Measurements from ENCODE around the gene DNAJC7. TPM values are rescaled to one million over a fixed set of nuclear protein-coding genes. Genes with fewer than 3 reads are reported as not detected.

Gene DNAJC7
- polyA plus RNA-seq, 1 of the 3 experiments (the other 2 are of a cell fraction), result 38.8 TPM

DNA sequence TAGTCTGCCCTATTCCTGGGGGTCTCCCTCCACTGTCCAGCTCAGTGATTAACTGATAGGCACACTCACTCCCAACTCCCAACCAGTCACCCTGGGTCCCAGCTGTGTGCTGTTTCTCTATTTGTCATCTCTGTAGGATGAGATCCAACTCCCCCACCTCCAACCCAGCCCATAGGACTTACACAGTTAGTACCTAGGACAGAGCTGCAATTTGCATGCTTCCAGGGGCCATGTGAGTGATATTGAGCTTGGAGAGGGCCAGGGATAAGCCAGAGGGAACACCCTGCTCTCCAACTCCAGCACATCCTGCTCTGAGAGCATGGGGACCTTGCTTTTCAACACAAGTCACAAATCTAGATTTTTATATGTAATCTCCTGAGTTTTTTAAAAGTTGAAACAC, 24.4 kb upstream of the DNAJC7 start:
- Histone ChIP-seq H4K20me1 (ENCODE audit: insufficient read depth) (no peaks in the 10 kb centered on the region), H3K27ac (ENCODE audit: low read depth in 2 of 2, low read length in 1 of 2) (no peak overlapping the region), H3K4me2 (no peak overlapping the region), H3F3A (replicated peaks; ENCODE audit: insufficient read depth) (no peaks in the 10 kb centered on the region), H3K4me3 (ENCODE audit: low read depth in 2 of 2, low read length in 1 of 2) (no peak overlapping the region), H3K4me1 (ENCODE audit: control insufficient read depth in 1 of 2, insufficient read depth in 2 of 2, low read depth in 1 of 2, low read length in 1 of 2) (no peaks in the 10 kb centered on the region), H3K9me2 (no peaks in the 10 kb centered on the region), H3K9ac (no peak overlapping the region), H2AFZ (ENCODE audit: low read depth) (no peak overlapping the region), H3K27me3 (ENCODE audit: insufficient read depth) (no peaks in the 10 kb centered on the region), H3K36me3 (replicated peaks in 1 of 2; ENCODE audit: control insufficient read depth in 1 of 2, insufficient read depth in 2 of 2, low read length in 1 of 2) (no peaks in the 10 kb centered on the region), H3K9me3 (no peaks in the 10 kb centered on the region), H3K79me2 (ENCODE audit: insufficient read depth) (no peaks in the 10 kb centered on the region)
- no peak for DNase-seq
- no peak for TF ChIP-seq RFX5 (IDR thresholded peaks at IDR 0.05; ENCODE audit: low read length)
- TF ChIP-seq, protein P1, sequence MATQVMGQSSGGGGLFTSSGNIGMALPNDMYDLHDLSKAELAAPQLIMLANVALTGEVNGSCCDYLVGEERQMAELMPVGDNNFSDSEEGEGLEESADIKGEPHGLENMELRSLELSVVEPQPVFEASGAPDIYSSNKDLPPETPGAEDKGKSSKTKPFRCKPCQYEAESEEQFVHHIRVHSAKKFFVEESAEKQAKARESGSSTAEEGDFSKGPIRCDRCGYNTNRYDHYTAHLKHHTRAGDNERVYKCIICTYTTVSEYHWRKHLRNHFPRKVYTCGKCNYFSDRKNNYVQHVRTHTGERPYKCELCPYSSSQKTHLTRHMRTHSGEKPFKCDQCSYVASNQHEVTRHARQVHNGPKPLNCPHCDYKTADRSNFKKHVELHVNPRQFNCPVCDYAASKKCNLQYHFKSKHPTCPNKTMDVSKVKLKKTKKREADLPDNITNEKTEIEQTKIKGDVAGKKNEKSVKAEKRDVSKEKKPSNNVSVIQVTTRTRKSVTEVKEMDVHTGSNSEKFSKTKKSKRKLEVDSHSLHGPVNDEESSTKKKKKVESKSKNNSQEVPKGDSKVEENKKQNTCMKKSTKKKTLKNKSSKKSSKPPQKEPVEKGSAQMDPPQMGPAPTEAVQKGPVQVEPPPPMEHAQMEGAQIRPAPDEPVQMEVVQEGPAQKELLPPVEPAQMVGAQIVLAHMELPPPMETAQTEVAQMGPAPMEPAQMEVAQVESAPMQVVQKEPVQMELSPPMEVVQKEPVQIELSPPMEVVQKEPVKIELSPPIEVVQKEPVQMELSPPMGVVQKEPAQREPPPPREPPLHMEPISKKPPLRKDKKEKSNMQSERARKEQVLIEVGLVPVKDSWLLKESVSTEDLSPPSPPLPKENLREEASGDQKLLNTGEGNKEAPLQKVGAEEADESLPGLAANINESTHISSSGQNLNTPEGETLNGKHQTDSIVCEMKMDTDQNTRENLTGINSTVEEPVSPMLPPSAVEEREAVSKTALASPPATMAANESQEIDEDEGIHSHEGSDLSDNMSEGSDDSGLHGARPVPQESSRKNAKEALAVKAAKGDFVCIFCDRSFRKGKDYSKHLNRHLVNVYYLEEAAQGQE (IDR thresholded peaks at IDR 0.05; ENCODE audit: low read depth, low read length), result 0 out of 2 replicates have a peak, but pooled peaks have one; percentile 53
- POLR2A ChIA-PET, result interaction anchor here (1.6 kb wide), 1 partner anchor 24 kb away, joined by 4 read pairs; the partner anchor contains the start of gene DNAJC7
- CTCF ChIA-PET, result interaction anchor here (0.6 to 5.8 kb wide), 7 partner anchors 10 to 782 kb away, joined by 3 to 34 read pairs (median 3); partner anchors contain the start of genes BECN1 and C17orf113

DNA sequence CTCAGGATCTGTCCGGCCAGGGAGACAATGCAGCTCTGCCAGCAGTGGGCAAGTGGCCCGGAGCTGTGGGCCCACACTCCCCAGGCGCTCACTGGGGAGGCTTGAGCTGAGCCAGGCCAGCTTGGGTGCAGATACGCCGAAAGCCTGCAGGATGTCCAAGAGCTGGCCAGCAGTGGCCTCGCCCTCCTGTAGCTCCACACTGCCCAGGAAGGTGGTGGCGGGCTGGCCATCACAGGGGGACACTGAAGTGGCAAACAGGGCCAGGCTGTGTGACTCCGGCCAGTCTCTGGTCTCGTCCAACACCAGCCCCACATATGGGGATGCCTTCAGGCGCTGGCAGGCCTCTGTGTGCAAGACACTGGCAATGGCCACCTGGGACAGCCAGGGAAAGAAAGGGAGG, 23.6 kb upstream of the DNAJC7 start:
- CTCF ChIA-PET, result interaction anchor here (0.8 to 5.8 kb wide), 8 partner anchors 10 to 75 kb away, joined by 3 to 34 read pairs (median 3); partner anchors contain the start of gene C17orf113
- no peak for TF ChIP-seq NFIC (IDR thresholded peaks at IDR 0.05; ENCODE audit: borderline replicate concordance)
- TF ChIP-seq CTCF (IDR thresholded peaks at IDR 0.05), result no peak
- TF ChIP-seq FOXJ3 (CRISPR knock-in tag; IDR thresholded peaks at IDR 0.05), result no peak
- TF ChIP-seq TEAD4 (IDR thresholded peaks at IDR 0.05; ENCODE audit: borderline replicate concordance, insufficient read depth), result no peak
- no peak for TF ChIP-seq YY1 (IDR thresholded peaks at IDR 0.05; ENCODE audit: low read depth)
- TF ChIP-seq, protein P2, sequence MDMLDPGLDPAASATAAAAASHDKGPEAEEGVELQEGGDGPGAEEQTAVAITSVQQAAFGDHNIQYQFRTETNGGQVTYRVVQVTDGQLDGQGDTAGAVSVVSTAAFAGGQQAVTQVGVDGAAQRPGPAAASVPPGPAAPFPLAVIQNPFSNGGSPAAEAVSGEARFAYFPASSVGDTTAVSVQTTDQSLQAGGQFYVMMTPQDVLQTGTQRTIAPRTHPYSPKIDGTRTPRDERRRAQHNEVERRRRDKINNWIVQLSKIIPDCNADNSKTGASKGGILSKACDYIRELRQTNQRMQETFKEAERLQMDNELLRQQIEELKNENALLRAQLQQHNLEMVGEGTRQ (IDR thresholded peaks at IDR 0.05; ENCODE audit: borderline replicate concordance, low read depth, low read length), result no peak
- TF ChIP-seq ELF1 (IDR thresholded peaks at IDR 0.05), result no peak
- TF ChIP-seq SMC3 (IDR thresholded peaks at IDR 0.05; ENCODE audit: low read depth, low read length), result no peak
- no peak for TF ChIP-seq GATA2 (CRISPR knock-in tag; IDR thresholded peaks at IDR 0.05)
- TF ChIP-seq MEF2A (IDR thresholded peaks at IDR 0.05; ENCODE audit: borderline replicate concordance, low read depth), result no peak
- no peak for TF ChIP-seq MXI1 (IDR thresholded peaks at IDR 0.05; ENCODE audit: low read depth, low read length)
- no peak for TF ChIP-seq FOXM1 (IDR thresholded peaks at IDR 0.05; ENCODE audit: low read depth)
- no peak for TF ChIP-seq TAF1 (IDR thresholded peaks at IDR 0.05; ENCODE audit: borderline replicate concordance, low read depth, low read length)
- no peak for TF ChIP-seq RFX5 (IDR thresholded peaks at IDR 0.05; ENCODE audit: low read length)
- TF ChIP-seq, protein P1 (IDR thresholded peaks at IDR 0.05; ENCODE audit: low read depth, low read length), result no peak

More for the DNA sequence above, 23.6 kb upstream of the DNAJC7 start:
- POLR2A ChIA-PET, result interaction anchor here (1.6 kb wide), 1 partner anchor 23 kb away, joined by 4 read pairs; the partner anchor contains the start of gene DNAJC7
- no peaks in the 10 kb centered on the region for H3K79me2 ChIP-seq (ENCODE audit: insufficient read depth)
- no peak overlapping the region for H3K4me3 ChIP-seq (ENCODE audit: low read depth in 2 of 2, low read length in 1 of 2)
- no peaks in the 10 kb centered on the region for H3K4me1 ChIP-seq (ENCODE audit: control insufficient read depth in 1 of 2, insufficient read depth in 2 of 2, low read depth in 1 of 2, low read length in 1 of 2)
- H3F3A ChIP-seq (replicated peaks; ENCODE audit: insufficient read depth), result no peaks in the 10 kb centered on the region
- WGBS (ENCODE audit: low lambda C conversion rate), result 85% methylated on average over 4 of the region's 10 CpGs
- no peak for DNase-seq
- no peaks in the 10 kb centered on the region for H3K27me3 ChIP-seq (ENCODE audit: insufficient read depth)
- H4K20me1 ChIP-seq (ENCODE audit: insufficient read depth), result no peaks in the 10 kb centered on the region
- no peak overlapping the region for H3K27ac ChIP-seq (ENCODE audit: low read depth in 2 of 2, low read length in 1 of 2)
- H3K9me2 ChIP-seq, result no peaks in the 10 kb centered on the region
- no peak overlapping the region for H3K4me2 ChIP-seq
- H3K9ac ChIP-seq, result no peak overlapping the region
- H3K9me3 ChIP-seq, result no peaks in the 10 kb centered on the region
- no peak overlapping the region for H2AFZ ChIP-seq (ENCODE audit: low read depth)
- no peaks in the 10 kb centered on the region for H3K36me3 ChIP-seq (replicated peaks in 1 of 2; ENCODE audit: control insufficient read depth in 1 of 2, insufficient read depth in 2 of 2, low read length in 1 of 2)
